K562 (cell line): ENCODE measurements around the gene KIF18B. TPM values are rescaled to one million over a fixed set of nuclear protein-coding genes. Genes with fewer than 3 reads are reported as not detected.

Experiments
- ATAC-seq: fragments of 200-7000 bp; cut with Tn5 transposase; 3 replicates; pipeline ENCODE4 v1.9.1; 2020; ENCODE audit warnings: moderate library complexity
- BruUV-seq: library from RNA; stranded (reverse); fragments of 400-500 nt; replicated peaks from 2 replicates; lab custom pipeline; 2021; lab: Mats Ljungman, UMichigan
- CTCF ChIA-PET: fragments of 300-600 bp; formaldehyde crosslinking; extraction: SDS; loops from one replicate; lab custom pipeline; 2021; ENCODE audit warnings: low intra/inter-chr PET ratio; lab: Yijun Ruan, JAX
- POLR2A ChIA-PET: fragments of 300-600, 350-650 bp; sonication (Branson Sonifier 250); formaldehyde crosslinking; extraction: SDS; loops from one replicate; lab custom pipeline; 2021; ENCODE audit warnings: antibody characterized with exemption, inconsistent platforms; lab: Yijun Ruan, JAX
- DNase-seq, 4 experiments: peaks; one replicate each; pipeline versions ENCODE4 v3.0.0 to v3.0.0-alpha.2; 2011 to 2018; ENCODE audit warnings: low spot score in 3 of 4, mixed read lengths in 3 of 4; ENCODE audit errors: extremely low read depth in 1 of 4
- FAIRE-seq: peaks from 2 replicates; lab custom pipeline; 2011; peaks lifted over from hg19 to GRCh38; lab: Jason Lieb, UNC
- H2AFZ ChIP-seq: 2 replicates; pipeline ENCODE4 v1.6.0; 2011; ENCODE audit warnings: low read depth, low read length, control low read depth, inconsistent platforms
- H3K27ac ChIP-seq: fragments of 200-600 bp; 3 replicates; pipeline ENCODE4 v1.8.0; 2011; ENCODE audit warnings: low read depth, mild to moderate bottlenecking, control low read depth, inconsistent platforms, low read length, moderate library complexity, mixed read lengths; ENCODE audit errors: extremely low read depth
- H3K27me3 ChIP-seq, 2 experiments: fragments of 300-600 bp in 1 of 2; 2 replicates in 1 of 2; 3 replicates in 1 of 2; pipeline versions ENCODE4 v1.6.0 to v1.8.0; 2011; ENCODE audit warnings: inconsistent platforms in 2 of 2, low read length in 2 of 2, mild to moderate bottlenecking in 1 of 2, mixed read lengths in 1 of 2, moderate library complexity in 1 of 2; ENCODE audit not compliant: control insufficient read depth in 2 of 2, insufficient read depth in 2 of 2
- H3K36me3 ChIP-seq: fragments of 300-600 bp; 3 replicates; pipeline ENCODE4 v1.8.0; 2011; ENCODE audit warnings: mild to moderate bottlenecking, low read length, inconsistent platforms; ENCODE audit not compliant: control insufficient read depth, insufficient read depth
- H3K4me1 ChIP-seq, 2 experiments: fragments of 200-600 bp in 1 of 2; replicated peaks in 1 of 2; 2 replicates in 1 of 2; 3 replicates in 1 of 2; pipeline versions ENCODE4 v1.5.1 to v1.8.0; 2011; ENCODE audit warnings: inconsistent platforms in 2 of 2, low read length in 2 of 2, mild to moderate bottlenecking in 1 of 2, mixed read lengths in 1 of 2, moderate library complexity in 1 of 2; ENCODE audit not compliant: control insufficient read depth in 2 of 2, insufficient read depth in 2 of 2
- H3K4me2 ChIP-seq: 2 replicates; pipeline ENCODE4 v1.6.1; 2011; ENCODE audit warnings: low read length, control low read depth, inconsistent platforms, mixed read lengths; ENCODE audit not compliant: insufficient read depth
- H3K4me3 ChIP-seq: fragments of 200-600 bp; sonication (generic), shearing (Covaris generic); 2 replicates; pipeline ENCODE4 v1.5.1; 2016; ENCODE audit warnings: control low read depth, inconsistent platforms
- H3K79me2 ChIP-seq: fragments of 200-600 bp; 3 replicates; pipeline ENCODE4 v1.8.0; 2011; ENCODE audit warnings: low read length, inconsistent platforms; ENCODE audit not compliant: control insufficient read depth, insufficient read depth
- H3K9ac ChIP-seq, 2 experiments: 2 replicates each; pipeline versions ENCODE4 v1.6.0 to v1.6.1; 2011; ENCODE audit warnings: low read depth in 2 of 2, low read length in 2 of 2, control low read depth in 1 of 2, inconsistent platforms in 1 of 2, mild to moderate bottlenecking in 1 of 2, mixed read lengths in 1 of 2; ENCODE audit not compliant: insufficient read depth in 1 of 2
- H3K9me1 ChIP-seq: one replicate; pipeline ENCODE4 v1.6.0; 2011; ENCODE audit warnings: inconsistent platforms, mild to moderate bottlenecking, low read length, moderate library complexity; ENCODE audit not compliant: control insufficient read depth, insufficient read depth
- H3K9me3 ChIP-seq: replicated peaks from 2 replicates; pipeline ENCODE4 v1.5.1; 2011; ENCODE audit warnings: low read depth, low read length, inconsistent platforms; ENCODE audit not compliant: control insufficient read depth, insufficient read depth
- H4K20me1 ChIP-seq: replicated peaks from 2 replicates; pipeline ENCODE4 v1.6.1; 2011; ENCODE audit warnings: low read length, inconsistent platforms, mixed read lengths; ENCODE audit not compliant: control insufficient read depth, insufficient read depth
- CEBPB ChIP-seq: fragments of 450-650 bp; IDR thresholded peaks from 2 replicates; pipeline ENCODE4 v1.6.1; 2016; ENCODE audit warnings: missing genetic modification characterization, missing compliant biosample characterization
- DACH1 ChIP-seq: fragments of 450-650 bp; IDR thresholded peaks from 2 replicates; pipeline ENCODE4 v1.6.1; 2018; ENCODE audit not compliant: partially characterized antibody
- FOXA1 ChIP-seq: fragments of 450-650 bp; IDR thresholded peaks from 2 replicates; pipeline ENCODE4 v1.6.1; 2016; ENCODE audit warnings: mild to moderate bottlenecking, borderline replicate concordance
- HIVEP1 ChIP-seq: fragments of 250-450 bp; sonication (Bioruptor Pico); IDR thresholded peaks from 2 replicates; pipeline ENCODE4 v1.4.0; 2020; ENCODE audit warnings: mild to moderate bottlenecking
- HLTF ChIP-seq: fragments of 450-650 bp; IDR thresholded peaks from 2 replicates; pipeline ENCODE4 v1.6.1; 2016
- NFRKB ChIP-seq: fragments of 450-650 bp; IDR thresholded peaks from 2 replicates; pipeline ENCODE4 v1.6.1; 2016; ENCODE audit warnings: low read depth
- NUFIP1 ChIP-seq: fragments of 450-650 bp; IDR thresholded peaks from 2 replicates; pipeline ENCODE4 v1.6.1; 2018; ENCODE audit not compliant: partially characterized antibody
- PTTG1 ChIP-seq: fragments of 450-650 bp; IDR thresholded peaks from 2 replicates; pipeline ENCODE4 v1.6.1; 2016; ENCODE audit warnings: low read depth, mild to moderate bottlenecking, missing genetic modification characterization, missing compliant biosample characterization
- RBM39 ChIP-seq: fragments of 200-400 bp; formaldehyde crosslinking; optimal IDR thresholded peaks from 2 replicates; pipeline ENCODE3; 2018; ENCODE audit warnings: low read depth, low read length
- TEAD4 ChIP-seq, 2 experiments: sonication (generic) in 1 of 2; formaldehyde crosslinking in 1 of 2; IDR thresholded peaks; 2 replicates each; pipeline versions ENCODE4 v1.6.1 to v1.8.0; 2012 to 2022; ENCODE audit warnings: borderline replicate concordance in 1 of 2, inconsistent platforms in 1 of 2, low read length in 1 of 2, mild to moderate bottlenecking in 1 of 2, missing genetic modification reagents in 1 of 2
- TGIF2 ChIP-seq: sonication (generic); formaldehyde crosslinking; IDR thresholded peaks from 2 replicates; pipeline ENCODE4 v1.8.1; 2022; ENCODE audit warnings: mild to moderate bottlenecking, missing genetic modification reagents, moderate library complexity
- WGBS: fragments of 100-300 bp; shearing (Covaris generic); methylation state at CpG from one replicate; pipeline ENCODE4 v1.1.6; 2016; ENCODE audit warnings: low coverage, mixed read lengths; ENCODE audit not compliant: insufficient coverage; ENCODE audit errors: missing lambda C conversion rate; 5-methylcytosine and 5-hydroxymethylcytosine counted together
- in situ Hi-C: fragments of 300-500 bp; cut with MboI; formaldehyde crosslinking; loops from 4 replicates; pipeline ENCODE4 v1.15.0; 2018; ENCODE audit warnings: inconsistent platforms, mixed read lengths
- intact Hi-C: fragments of 100-400 bp; cut with micrococcal nuclease; formaldehyde crosslinking; loops from 2 replicates; pipeline ENCODE4 v1.14.2; 2022
- polyA plus RNA-seq, 8 experiments: library from polyadenylated mRNA; depleted of rRNA in 4 of 8; stranded (reverse) in 5 of 8; unstranded in 3 of 8; fragments of >200 nt; fragmentation: Nextera tagmentation in 2 of 8; fragmentation: Illumina TruSeq in 1 of 8; extraction: Ambion mirVana in 2 of 8; extraction: Trizol in 1 of 8; gene quantifications; 2 replicates each; pipeline versions ENCODE4 v1.2.1 to v1.2.3, GENCODE V29; 2011 to 2014; ENCODE audit warnings: inconsistent platforms in 1 of 8, missing spikeins in 1 of 8
- total RNA-seq, 7 experiments: library from RNA; depleted of rRNA in 6 of 7; stranded (reverse); fragments of >200 nt in 6 of 7; fragmentation: Illumina TruSeq in 2 of 7; extraction: Trizol in 2 of 7; gene quantifications; 2 replicates each; pipeline versions ENCODE4 v1.2.1 to v1.2.3, GENCODE V29; 2011 to 2021; ENCODE audit warnings: low replicate concordance in 1 of 7
- TF ChIP-seq, protein P1 (sequence below): fragments of 250-450 bp; sonication (Bioruptor Pico); IDR thresholded peaks from 2 replicates; pipeline ENCODE4 v1.8.0; 2021; ENCODE audit warnings: borderline replicate concordance, mild to moderate bottlenecking, moderate library complexity; ENCODE audit not compliant: poor library complexity, severe bottlenecking
- TF ChIP-seq, protein P2 (sequence below): fragments of 250-450 bp; sonication (Bioruptor Pico); IDR thresholded peaks from 2 replicates; pipeline ENCODE4 v1.4.0; 2020; ENCODE audit warnings: mild to moderate bottlenecking, moderate library complexity

The KIF18B gene
- total and polyA plus RNA-seq, 9 of the 15 experiments (the other 6 are each of a cell fraction or from before 2014, with no cell fraction given): 2.0 to 42.8 (median 13.2) TPM

DNA sequence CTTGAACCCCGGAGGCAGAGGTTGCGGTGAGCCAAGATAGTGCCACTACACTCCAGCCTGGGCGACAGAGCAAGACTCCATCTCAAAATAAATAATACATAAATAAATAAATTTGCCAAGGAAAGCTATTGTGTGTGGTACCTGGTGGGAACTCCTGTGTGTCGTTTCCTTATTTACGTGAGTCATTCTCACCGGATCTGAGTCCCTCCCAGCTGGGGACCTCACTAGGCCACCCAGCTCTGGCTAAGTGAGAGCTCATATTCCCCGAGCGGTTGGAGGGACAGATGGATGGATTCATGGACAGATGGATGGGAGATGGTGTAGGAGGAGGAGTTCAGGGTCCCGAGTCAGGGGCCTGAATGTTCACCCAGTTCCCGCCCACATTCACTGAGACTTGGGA is 43.4 kb upstream of the KIF18B start:
- ATAC-seq (no peak), DNase-seq (no peak), FAIRE-seq (no peak)
- no peak for TF ChIP-seq HIVEP1
- TF ChIP-seq, protein P1, sequence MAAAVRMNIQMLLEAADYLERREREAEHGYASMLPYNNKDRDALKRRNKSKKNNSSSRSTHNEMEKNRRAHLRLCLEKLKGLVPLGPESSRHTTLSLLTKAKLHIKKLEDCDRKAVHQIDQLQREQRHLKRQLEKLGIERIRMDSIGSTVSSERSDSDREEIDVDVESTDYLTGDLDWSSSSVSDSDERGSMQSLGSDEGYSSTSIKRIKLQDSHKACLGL (CRISPR knock-in tag): no peak
- no peak for TF ChIP-seq TEAD4 (IDR thresholded peaks at IDR 0.05; ENCODE audit: low read length)
- TF ChIP-seq TEAD4 (CRISPR knock-in tag; IDR thresholded peaks at IDR 0.05; ENCODE audit: borderline replicate concordance): no peak
- TF ChIP-seq, protein P2, sequence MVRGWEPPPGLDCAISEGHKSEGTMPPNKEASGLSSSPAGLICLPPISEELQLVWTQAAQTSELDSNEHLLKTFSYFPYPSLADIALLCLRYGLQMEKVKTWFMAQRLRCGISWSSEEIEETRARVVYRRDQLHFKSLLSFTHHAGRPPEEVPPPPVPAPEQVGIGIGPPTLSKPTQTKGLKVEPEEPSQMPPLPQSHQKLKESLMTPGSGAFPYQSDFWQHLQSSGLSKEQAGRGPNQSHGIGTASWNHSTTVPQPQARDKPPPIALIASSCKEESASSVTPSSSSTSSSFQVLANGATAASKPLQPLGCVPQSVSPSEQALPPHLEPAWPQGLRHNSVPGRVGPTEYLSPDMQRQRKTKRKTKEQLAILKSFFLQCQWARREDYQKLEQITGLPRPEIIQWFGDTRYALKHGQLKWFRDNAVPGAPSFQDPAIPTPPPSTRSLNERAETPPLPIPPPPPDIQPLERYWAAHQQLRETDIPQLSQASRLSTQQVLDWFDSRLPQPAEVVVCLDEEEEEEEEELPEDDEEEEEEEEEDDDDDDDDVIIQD (CRISPR knock-in tag): no peak
- TF ChIP-seq RBM39: no peak
- TF ChIP-seq FOXA1: no peak
- TF ChIP-seq TGIF2: no peak
- no peak for TF ChIP-seq DACH1
- no peak for TF ChIP-seq PTTG1 (tag)
- TF ChIP-seq CEBPB: no peak
- no peak for TF ChIP-seq NFRKB
- TF ChIP-seq NUFIP1: no peak
- no peak for TF ChIP-seq HLTF
- in situ Hi-C loops (no loop called here), intact Hi-C loops (no loop called here)
- H3K9me1 ChIP-seq: peaks cover 2% of the 10 kb centered on the region
- no peak overlapping the region for H3K27ac ChIP-seq
- H3K4me2 ChIP-seq: no peak overlapping the region
- H3K27me3 ChIP-seq: peaks cover 40 to 76% of the 10 kb centered on the region in 2 experiments; a peak in 4 of 5 replicates
- H3K9ac ChIP-seq: 0 out of 4 replicates have a peak overlapping the region, but pooled peaks of 1 of the 2 experiments have one; percentile 29
- BruUV-seq: no TSS peak
- no peak overlapping the region for H2AFZ ChIP-seq
- H4K20me1 ChIP-seq: no peaks in the 10 kb centered on the region; the same call in 1 of the 2 replicates
- POLR2A ChIA-PET: interaction anchor here (0.6 to 4.7 kb wide), 3 partner anchors 12 to 119 kb away, joined by 3 to 21 read pairs (median 3); no protein-coding TSS in a partner anchor
- no peaks in the 10 kb centered on the region for H3K36me3 ChIP-seq
- CTCF ChIA-PET: no interaction called here
- H3K4me3 ChIP-seq: no peak overlapping the region
- H3K9me3 ChIP-seq: no peaks in the 10 kb centered on the region
- 22% methylated on average over 10 of the region's 10 CpGs for WGBS
- H3K79me2 ChIP-seq: no peaks in the 10 kb centered on the region
- peaks cover 0 to 5% of the 10 kb centered on the region in 2 experiments; a peak in 2 of 5 replicates for H3K4me1 ChIP-seq
